ENCODE data around the gene PA2G4. TPM values are rescaled to one million over a fixed set of nuclear protein-coding genes. Genes with fewer than 3 reads are reported as not detected.

The PA2G4 gene
- polyA plus RNA-seq, 2 of the 4 experiments (the other 2 are of a cell fraction) = 415 to 717 TPM

DNA sequence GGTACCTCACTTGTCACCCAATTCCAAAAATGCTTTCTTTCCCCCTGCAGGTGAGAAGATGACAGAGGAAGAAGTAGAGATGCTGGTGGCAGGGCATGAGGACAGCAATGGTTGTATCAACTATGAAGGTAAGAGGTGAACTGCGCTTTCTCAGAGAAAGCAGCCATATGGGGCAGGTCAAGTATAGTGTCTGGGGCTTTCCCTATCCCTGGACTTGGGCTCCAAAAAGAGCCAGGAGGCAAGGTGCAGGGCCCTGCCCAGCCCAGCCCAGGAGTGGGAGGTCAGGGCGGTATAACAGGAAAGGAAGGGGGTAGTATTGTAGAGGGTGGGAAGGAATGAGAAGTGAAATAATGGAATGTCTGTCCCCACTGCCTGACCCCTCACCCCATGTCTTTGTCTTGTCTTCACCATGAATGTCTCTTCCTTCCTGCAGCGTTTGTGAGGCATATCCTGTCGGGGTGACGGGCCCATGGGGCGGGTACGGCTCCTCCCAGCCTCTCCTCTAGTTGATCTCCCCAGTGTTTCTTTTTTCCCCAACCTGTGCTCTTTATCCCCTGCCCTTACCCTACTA is 55.9 kb downstream of the PA2G4 start:
- Histone ChIP-seq H3K4me2 (peak overlapping the region; percentile 94), H3K4me3 (peak overlapping the region; percentile 74), H3K9me3 (no peaks in the 10 kb centered on the region), H3K4me1 (peaks cover 35% of the 10 kb centered on the region), H3K27ac (peak overlapping the region; percentile 90 to 97; a peak in 4 of 6 replicates)
- TF ChIP-seq HOXA7 (CRISPR knock-in tag; IDR thresholded peaks at IDR 0.05) (peak; percentile 53; the same call in 1 of the 2 replicates), KDM5A (IDR thresholded peaks at IDR 0.05) (no peak), FOSL2 (IDR thresholded peaks at IDR 0.05) (no peak), FOSL2 (CRISPR knock-in tag; IDR thresholded peaks at IDR 0.05) (no peak), RFX5 (IDR thresholded peaks at IDR 0.05) (no peak), EP300 (IDR thresholded peaks at IDR 0.05) (no peak), JUN (IDR thresholded peaks at IDR 0.05) (0 out of 5 replicates have a peak, but pooled peaks of 1 of the 2 experiments have one; percentile 43), ZNF302 (CRISPR knock-in tag; IDR thresholded peaks at IDR 0.05) (no peak), RARB (CRISPR knock-in tag; IDR thresholded peaks at IDR 0.05) (no peak), MYC (IDR thresholded peaks at IDR 0.05; ENCODE audit: borderline replicate concordance, low read length) (no peak), BHLHE40 (IDR thresholded peaks at IDR 0.05; ENCODE audit: low read depth, low read length) (no peak), PHF8 (IDR thresholded peaks at IDR 0.05; ENCODE audit: borderline replicate concordance, low read depth) (no peak), FOXS1 (CRISPR knock-in tag; IDR thresholded peaks at IDR 0.05) (no peak)
- TF ChIP-seq, protein P1, sequence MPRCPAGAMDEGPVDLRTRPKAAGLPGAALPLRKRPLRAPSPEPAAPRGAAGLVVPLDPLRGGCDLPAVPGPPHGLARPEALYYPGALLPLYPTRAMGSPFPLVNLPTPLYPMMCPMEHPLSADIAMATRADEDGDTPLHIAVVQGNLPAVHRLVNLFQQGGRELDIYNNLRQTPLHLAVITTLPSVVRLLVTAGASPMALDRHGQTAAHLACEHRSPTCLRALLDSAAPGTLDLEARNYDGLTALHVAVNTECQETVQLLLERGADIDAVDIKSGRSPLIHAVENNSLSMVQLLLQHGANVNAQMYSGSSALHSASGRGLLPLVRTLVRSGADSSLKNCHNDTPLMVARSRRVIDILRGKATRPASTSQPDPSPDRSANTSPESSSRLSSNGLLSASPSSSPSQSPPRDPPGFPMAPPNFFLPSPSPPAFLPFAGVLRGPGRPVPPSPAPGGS (IDR thresholded peaks at IDR 0.05) = 0 out of 3 replicates have a peak, but pooled peaks have one; percentile 15
- ChIA-PET POLR2A (no interaction called here), CTCF (interaction anchor here (2.5 to 10.2 kb wide), 4 partner anchors 23 to 42 kb away, joined by 7 to 98 read pairs (median 56); partner anchors contain the start of genes ESYT1, SMARCC2 and ZC3H10)
- FAIRE-seq (no peak), ATAC-seq (no peak), DNase-seq (ENCODE audit: low read depth in 1 of 2, low spot score in 1 of 2) (no peak)
- 79% methylated on average over 7 of the region's 7 CpGs for WGBS (ENCODE audit: missing lambda C conversion rate)

DNA sequence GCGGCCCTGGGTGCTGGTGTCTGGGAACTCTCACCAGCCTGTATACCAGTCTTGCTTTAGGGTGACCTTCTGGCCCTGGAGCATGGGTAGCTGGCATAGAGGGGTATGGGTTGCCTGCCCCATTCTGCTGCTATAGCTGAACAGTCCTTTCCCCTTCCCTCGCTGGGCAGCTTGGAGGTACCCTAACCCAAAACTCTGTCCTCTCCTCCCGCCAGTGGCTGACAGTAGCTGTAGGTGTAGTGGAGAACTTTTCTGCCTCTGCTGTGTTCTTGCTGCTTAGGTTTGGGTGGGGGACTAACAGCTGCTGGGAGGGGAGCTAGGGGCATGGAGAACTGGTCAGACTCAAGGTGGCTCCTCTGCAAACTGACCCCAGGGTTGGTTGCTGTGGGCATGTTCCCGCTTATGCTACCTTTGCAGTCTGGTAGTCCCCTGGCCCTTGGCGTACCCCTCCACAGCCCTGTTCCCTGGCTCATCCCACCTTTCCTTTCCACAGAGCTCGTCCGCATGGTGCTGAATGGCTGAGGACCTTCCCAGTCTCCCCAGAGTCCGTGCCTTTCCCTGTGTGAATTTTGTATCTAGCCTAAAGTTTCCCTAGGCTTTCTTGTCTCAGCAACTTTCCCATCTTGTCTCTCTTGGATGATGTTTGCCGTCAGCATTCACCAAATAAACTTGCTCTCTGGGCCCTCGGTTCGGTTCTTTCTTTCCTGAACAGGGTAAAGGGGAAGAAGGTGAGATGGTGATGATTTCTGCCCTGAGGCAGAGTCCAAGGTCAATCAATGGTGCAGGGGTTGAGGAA is 56.7 kb downstream of the PA2G4 start:
- WGBS (ENCODE audit: missing lambda C conversion rate) = 88% methylated on average over 11 of the region's 11 CpGs
- TF ChIP-seq CHD4 (IDR thresholded peaks at IDR 0.05; ENCODE audit: borderline replicate concordance) (no peak), ZC3H11A (IDR thresholded peaks at IDR 0.05) (no peak), HOXA7 (CRISPR knock-in tag; IDR thresholded peaks at IDR 0.05) (no peak), POLR2AphosphoS2 (conservative IDR thresholded peaks at IDR 0.05; ENCODE audit: low read length) (peak; percentile 67; the same call in 1 of the 2 replicates)
- TF ChIP-seq, protein P2, sequence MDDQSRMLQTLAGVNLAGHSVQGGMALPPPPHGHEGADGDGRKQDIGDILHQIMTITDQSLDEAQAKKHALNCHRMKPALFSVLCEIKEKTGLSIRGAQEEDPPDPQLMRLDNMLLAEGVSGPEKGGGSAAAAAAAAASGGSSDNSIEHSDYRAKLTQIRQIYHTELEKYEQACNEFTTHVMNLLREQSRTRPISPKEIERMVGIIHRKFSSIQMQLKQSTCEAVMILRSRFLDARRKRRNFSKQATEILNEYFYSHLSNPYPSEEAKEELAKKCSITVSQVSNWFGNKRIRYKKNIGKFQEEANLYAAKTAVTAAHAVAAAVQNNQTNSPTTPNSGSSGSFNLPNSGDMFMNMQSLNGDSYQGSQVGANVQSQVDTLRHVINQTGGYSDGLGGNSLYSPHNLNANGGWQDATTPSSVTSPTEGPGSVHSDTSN (IDR thresholded peaks at IDR 0.05) = 0 out of 2 replicates have a peak, but pooled peaks have one; percentile 14
- peak overlapping the region in 1 of 2 experiments; percentile 97; a peak in 3 of 6 replicates for H3K27ac ChIP-seq
- CTCF ChIA-PET = interaction anchor here (0.8 to 10.2 kb wide), 11 partner anchors 9 to 97 kb away, joined by 3 to 98 read pairs (median 3); partner anchors contain the start of genes ANKRD52, ESYT1, RNF41 and SMARCC2
- FAIRE-seq (no peak), DNase-seq (ENCODE audit: low read depth in 1 of 2, low spot score in 1 of 2) (no peak), ATAC-seq (no peak)
- peak overlapping the region; percentile 74; the same call in 2 of the 3 replicates for H3K4me3 ChIP-seq
- H3K4me2 ChIP-seq = peak overlapping the region; percentile 94
- peaks cover 35% of the 10 kb centered on the region for H3K4me1 ChIP-seq
- POLR2A ChIA-PET = interaction anchor here (0.8 to 1.2 kb wide), 2 partner anchors 9 to 33 kb away, joined by 3 to 4 read pairs; partner anchors contain the start of genes ESYT1 and MYL6B
- no peaks in the 10 kb centered on the region for H3K9me3 ChIP-seq
